ENCODE measurements around the gene DNTT.

GRCh38 chr10:96260014-96260413 lies 44.2 kb upstream of the DNTT start:
- TF ChIP-seq CTCF (IDR thresholded peaks at IDR 0.05; ENCODE audit: poor library complexity, severe bottlenecking) = no peak
- TF ChIP-seq POLR2AphosphoS5 (IDR thresholded peaks at IDR 0.05) = no peak
